Testis (tissue), 2 donors: ENCODE data around the gene HMCN1.

Experiments used
- POLR2A ChIP-seq: fragments of 450-650 bp; IDR thresholded peaks from one replicate; pipeline ENCODE4 v1.6.1; 2017; ENCODE audit warnings: antibody characterized with exemption, mild to moderate bottlenecking, moderate library complexity
- TF ChIP-seq, protein P1 (sequence below), 3 experiments: fragments of 450-650 bp in 2 of 3; fragments of 200-600 bp in 1 of 3; sonication (generic) in 1 of 3; IDR thresholded peaks; one replicate each; pipeline ENCODE4 v1.5.1; 2016 to 2019; ENCODE audit warnings: antibody characterized with exemption in 3 of 3, mild to moderate bottlenecking in 2 of 3, moderate library complexity in 1 of 3

DNA sequence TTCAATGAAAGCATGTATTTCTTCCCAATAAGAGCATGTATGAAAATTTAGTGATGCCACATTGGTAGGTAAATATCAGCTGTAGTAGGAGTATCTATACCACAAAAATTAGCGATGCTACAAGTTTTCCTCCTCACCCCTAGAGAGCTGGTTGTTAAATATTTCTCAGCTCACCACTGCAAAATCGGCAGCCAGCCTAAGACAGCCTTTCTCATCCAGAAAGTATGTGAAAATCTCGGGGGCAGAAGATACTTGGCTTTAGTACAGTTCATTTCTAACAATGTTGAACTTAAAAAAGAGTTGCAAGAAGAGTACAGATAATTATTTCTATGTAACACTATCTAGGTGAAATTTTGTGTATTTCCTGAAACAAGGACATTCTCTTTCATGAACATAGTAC lies 405.5 kb downstream of the HMCN1 start:
- TF ChIP-seq, protein P1, sequence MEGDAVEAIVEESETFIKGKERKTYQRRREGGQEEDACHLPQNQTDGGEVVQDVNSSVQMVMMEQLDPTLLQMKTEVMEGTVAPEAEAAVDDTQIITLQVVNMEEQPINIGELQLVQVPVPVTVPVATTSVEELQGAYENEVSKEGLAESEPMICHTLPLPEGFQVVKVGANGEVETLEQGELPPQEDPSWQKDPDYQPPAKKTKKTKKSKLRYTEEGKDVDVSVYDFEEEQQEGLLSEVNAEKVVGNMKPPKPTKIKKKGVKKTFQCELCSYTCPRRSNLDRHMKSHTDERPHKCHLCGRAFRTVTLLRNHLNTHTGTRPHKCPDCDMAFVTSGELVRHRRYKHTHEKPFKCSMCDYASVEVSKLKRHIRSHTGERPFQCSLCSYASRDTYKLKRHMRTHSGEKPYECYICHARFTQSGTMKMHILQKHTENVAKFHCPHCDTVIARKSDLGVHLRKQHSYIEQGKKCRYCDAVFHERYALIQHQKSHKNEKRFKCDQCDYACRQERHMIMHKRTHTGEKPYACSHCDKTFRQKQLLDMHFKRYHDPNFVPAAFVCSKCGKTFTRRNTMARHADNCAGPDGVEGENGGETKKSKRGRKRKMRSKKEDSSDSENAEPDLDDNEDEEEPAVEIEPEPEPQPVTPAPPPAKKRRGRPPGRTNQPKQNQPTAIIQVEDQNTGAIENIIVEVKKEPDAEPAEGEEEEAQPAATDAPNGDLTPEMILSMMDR (IDR thresholded peaks at IDR 0.05): no peak
- no peak for TF ChIP-seq POLR2A
